ENCODE results near the gene UHRF1.

DNA sequence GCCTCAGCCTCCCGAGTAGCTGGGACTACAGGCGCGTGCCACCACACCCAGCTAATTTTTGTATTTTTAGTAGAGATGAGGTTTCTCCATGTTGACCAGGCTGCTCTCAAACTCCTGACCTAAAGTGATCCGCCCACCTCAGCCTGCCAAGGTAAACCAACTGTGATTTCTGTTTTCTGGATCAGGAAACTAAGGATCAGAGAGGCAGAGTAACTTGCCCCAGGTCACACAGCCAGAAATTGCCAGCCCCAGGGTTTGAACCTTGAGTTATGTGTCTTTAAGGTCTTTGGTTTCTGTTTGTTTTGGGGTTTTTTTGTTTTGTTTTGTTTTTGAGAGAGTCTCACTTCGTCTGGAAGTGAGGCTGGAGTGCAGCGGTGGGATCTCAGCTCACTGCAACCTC lies 37.6 kb upstream of the UHRF1 start:
- TF ChIP-seq, protein P1, sequence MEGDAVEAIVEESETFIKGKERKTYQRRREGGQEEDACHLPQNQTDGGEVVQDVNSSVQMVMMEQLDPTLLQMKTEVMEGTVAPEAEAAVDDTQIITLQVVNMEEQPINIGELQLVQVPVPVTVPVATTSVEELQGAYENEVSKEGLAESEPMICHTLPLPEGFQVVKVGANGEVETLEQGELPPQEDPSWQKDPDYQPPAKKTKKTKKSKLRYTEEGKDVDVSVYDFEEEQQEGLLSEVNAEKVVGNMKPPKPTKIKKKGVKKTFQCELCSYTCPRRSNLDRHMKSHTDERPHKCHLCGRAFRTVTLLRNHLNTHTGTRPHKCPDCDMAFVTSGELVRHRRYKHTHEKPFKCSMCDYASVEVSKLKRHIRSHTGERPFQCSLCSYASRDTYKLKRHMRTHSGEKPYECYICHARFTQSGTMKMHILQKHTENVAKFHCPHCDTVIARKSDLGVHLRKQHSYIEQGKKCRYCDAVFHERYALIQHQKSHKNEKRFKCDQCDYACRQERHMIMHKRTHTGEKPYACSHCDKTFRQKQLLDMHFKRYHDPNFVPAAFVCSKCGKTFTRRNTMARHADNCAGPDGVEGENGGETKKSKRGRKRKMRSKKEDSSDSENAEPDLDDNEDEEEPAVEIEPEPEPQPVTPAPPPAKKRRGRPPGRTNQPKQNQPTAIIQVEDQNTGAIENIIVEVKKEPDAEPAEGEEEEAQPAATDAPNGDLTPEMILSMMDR (IDR thresholded peaks at IDR 0.05) = no peak
- TF ChIP-seq, protein P2, sequence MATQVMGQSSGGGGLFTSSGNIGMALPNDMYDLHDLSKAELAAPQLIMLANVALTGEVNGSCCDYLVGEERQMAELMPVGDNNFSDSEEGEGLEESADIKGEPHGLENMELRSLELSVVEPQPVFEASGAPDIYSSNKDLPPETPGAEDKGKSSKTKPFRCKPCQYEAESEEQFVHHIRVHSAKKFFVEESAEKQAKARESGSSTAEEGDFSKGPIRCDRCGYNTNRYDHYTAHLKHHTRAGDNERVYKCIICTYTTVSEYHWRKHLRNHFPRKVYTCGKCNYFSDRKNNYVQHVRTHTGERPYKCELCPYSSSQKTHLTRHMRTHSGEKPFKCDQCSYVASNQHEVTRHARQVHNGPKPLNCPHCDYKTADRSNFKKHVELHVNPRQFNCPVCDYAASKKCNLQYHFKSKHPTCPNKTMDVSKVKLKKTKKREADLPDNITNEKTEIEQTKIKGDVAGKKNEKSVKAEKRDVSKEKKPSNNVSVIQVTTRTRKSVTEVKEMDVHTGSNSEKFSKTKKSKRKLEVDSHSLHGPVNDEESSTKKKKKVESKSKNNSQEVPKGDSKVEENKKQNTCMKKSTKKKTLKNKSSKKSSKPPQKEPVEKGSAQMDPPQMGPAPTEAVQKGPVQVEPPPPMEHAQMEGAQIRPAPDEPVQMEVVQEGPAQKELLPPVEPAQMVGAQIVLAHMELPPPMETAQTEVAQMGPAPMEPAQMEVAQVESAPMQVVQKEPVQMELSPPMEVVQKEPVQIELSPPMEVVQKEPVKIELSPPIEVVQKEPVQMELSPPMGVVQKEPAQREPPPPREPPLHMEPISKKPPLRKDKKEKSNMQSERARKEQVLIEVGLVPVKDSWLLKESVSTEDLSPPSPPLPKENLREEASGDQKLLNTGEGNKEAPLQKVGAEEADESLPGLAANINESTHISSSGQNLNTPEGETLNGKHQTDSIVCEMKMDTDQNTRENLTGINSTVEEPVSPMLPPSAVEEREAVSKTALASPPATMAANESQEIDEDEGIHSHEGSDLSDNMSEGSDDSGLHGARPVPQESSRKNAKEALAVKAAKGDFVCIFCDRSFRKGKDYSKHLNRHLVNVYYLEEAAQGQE (IDR thresholded peaks at IDR 0.05; ENCODE audit: insufficient read depth in 1 of 2, low read depth in 2 of 2, low read length in 1 of 2) = no peak
- TF ChIP-seq POLR2AphosphoS5 (IDR thresholded peaks at IDR 0.05; ENCODE audit: low read depth, low read length) (no peak), SIN3A (IDR thresholded peaks at IDR 0.05; ENCODE audit: borderline replicate concordance, insufficient read depth, low read depth, low read length) (no peak), TCF7L2 (IDR thresholded peaks at IDR 0.05; ENCODE audit: low read depth, low read length) (no peak)
